Hepatocyte (in vitro differentiated cells): ENCODE results near the gene FAM89B. TPM values are rescaled to one million over a fixed set of nuclear protein-coding genes. Genes with fewer than 3 reads are reported as not detected.

Experiments used
- DNase-seq: peaks from one replicate; pipeline ENCODE4 v3.0.0-alpha.2; 2016; ENCODE audit warnings: low spot score
- H2AFZ ChIP-seq: fragments of 200-600 bp; sonication (generic); 2 replicates; pipeline ENCODE4 v1.6.0; 2016; ENCODE audit warnings: antibody characterized with exemption, mild to moderate bottlenecking
- H3K27ac ChIP-seq: fragments of 200-600 bp; sonication (generic); 2 replicates; pipeline ENCODE4 v1.5.1; 2016; ENCODE audit warnings: mild to moderate bottlenecking
- H3K27me3 ChIP-seq: fragments of 200-600 bp; sonication (generic); 2 replicates; pipeline ENCODE4 v1.6.1; 2016
- H3K36me3 ChIP-seq: fragments of 200-600 bp; sonication (generic); replicated peaks from 2 replicates; pipeline ENCODE4 v1.5.1; 2016; ENCODE audit warnings: low read depth; ENCODE audit not compliant: insufficient read depth
- H3K4me1 ChIP-seq: fragments of 200-600 bp; sonication (generic); 2 replicates; pipeline ENCODE4 v1.5.1; 2016; ENCODE audit warnings: mild to moderate bottlenecking, moderate library complexity; ENCODE audit not compliant: insufficient read depth
- H3K4me2 ChIP-seq: fragments of 200-600 bp; sonication (generic); 2 replicates; pipeline ENCODE4 v1.6.0; 2016
- H3K4me3 ChIP-seq: fragments of 200-600 bp; sonication (generic); 2 replicates; pipeline ENCODE4 v1.5.1; 2016; ENCODE audit warnings: mild to moderate bottlenecking
- H3K79me2 ChIP-seq: fragments of 200-600 bp; sonication (generic); 2 replicates; pipeline ENCODE4 v1.6.0; 2017; ENCODE audit warnings: mild to moderate bottlenecking
- H3K9me2 ChIP-seq: fragments of 200-600 bp; sonication (generic); replicated peaks from 2 replicates; pipeline ENCODE4 v1.6.0; 2017; ENCODE audit warnings: mild to moderate bottlenecking; ENCODE audit not compliant: insufficient read depth
- H3K9me3 ChIP-seq: fragments of 200-600 bp; sonication (generic); 2 replicates; pipeline ENCODE4 v1.5.1; 2016; ENCODE audit warnings: low read depth, mild to moderate bottlenecking
- H4K20me1 ChIP-seq: fragments of 200-600 bp; sonication (generic); 2 replicates; pipeline ENCODE4 v1.6.0; 2016; ENCODE audit warnings: mild to moderate bottlenecking; ENCODE audit not compliant: insufficient read depth, poor library complexity, severe bottlenecking
- CTCF ChIP-seq: fragments of 200-600 bp; sonication (generic); IDR thresholded peaks from 2 replicates; pipeline ENCODE4 v1.5.1; 2016; ENCODE audit warnings: antibody characterized with exemption, mild to moderate bottlenecking; ENCODE audit not compliant: poor library complexity
- EZH2 ChIP-seq: fragments of 200-600 bp; sonication (generic); IDR thresholded peaks from 2 replicates; pipeline ENCODE4 v1.6.1; 2016; ENCODE audit warnings: antibody characterized with exemption, mild to moderate bottlenecking, borderline replicate concordance
- EZH2phosphoT487 ChIP-seq: fragments of 200-600 bp; sonication (generic); IDR thresholded peaks from one replicate; pipeline ENCODE4 v1.6.1; 2018; ENCODE audit warnings: antibody characterized with exemption, mild to moderate bottlenecking, low read depth, moderate library complexity; ENCODE audit not compliant: unreplicated experiment, severe bottlenecking
- WGBS: methylation state at CpG from one replicate; pipeline ENCODE4 v1.1.6; 2016; ENCODE audit warnings: low lambda C conversion rate; ENCODE audit errors: missing lambda C conversion rate; 5-methylcytosine and 5-hydroxymethylcytosine counted together
- polyA plus RNA-seq: library from polyadenylated mRNA; unstranded; fragments of >200 nt; fragmentation: Nextera tagmentation; extraction: Ambion mirVana; gene quantifications from 2 replicates; pipeline ENCODE4 v1.2.1, GENCODE V29; 2016
- total RNA-seq: library from RNA; depleted of rRNA; stranded (reverse); fragments of >200 nt; gene quantifications from 2 replicates; pipeline ENCODE4 v1.2.3, GENCODE V29; 2014

Gene FAM89B
- total and polyA plus RNA-seq, 2 experiments from 2014 or later = 34.1 to 112 TPM

- no peaks in the 10 kb centered on the region for H3K36me3 ChIP-seq
- TF ChIP-seq EZH2 (no peak), CTCF (peak; percentile 47)
- H3K27ac ChIP-seq = no peak overlapping the region
These were observed 21.4 kb downstream of the FAM89B start for GRCh38 chr11:65593518-65594414.

GRCh38 chr11:65595131-65595530 lies 22.8 kb downstream of the FAM89B start:
- Histone ChIP-seq H4K20me1 (no peaks in the 10 kb centered on the region), H2AFZ (no peak overlapping the region)

More at GRCh38 chr11:65593518-65594414, 21.4 kb downstream of the FAM89B start:
- H4K20me1 ChIP-seq = no peaks in the 10 kb centered on the region
- peaks cover 13% of the 10 kb centered on the region for H3K4me1 ChIP-seq
- no peaks in the 10 kb centered on the region for H3K9me3 ChIP-seq
- no peaks in the 10 kb centered on the region for H3K79me2 ChIP-seq
- H3K4me3 ChIP-seq = no peak overlapping the region
- 90% methylated on average over 26 of the region's 26 CpGs for WGBS
- DNase-seq = no peak
- H3K9me2 ChIP-seq = no peaks in the 10 kb centered on the region
- H3K27me3 ChIP-seq = no peaks in the 10 kb centered on the region
- H2AFZ ChIP-seq = no peak overlapping the region
- H3K4me2 ChIP-seq = no peak overlapping the region

DNA sequence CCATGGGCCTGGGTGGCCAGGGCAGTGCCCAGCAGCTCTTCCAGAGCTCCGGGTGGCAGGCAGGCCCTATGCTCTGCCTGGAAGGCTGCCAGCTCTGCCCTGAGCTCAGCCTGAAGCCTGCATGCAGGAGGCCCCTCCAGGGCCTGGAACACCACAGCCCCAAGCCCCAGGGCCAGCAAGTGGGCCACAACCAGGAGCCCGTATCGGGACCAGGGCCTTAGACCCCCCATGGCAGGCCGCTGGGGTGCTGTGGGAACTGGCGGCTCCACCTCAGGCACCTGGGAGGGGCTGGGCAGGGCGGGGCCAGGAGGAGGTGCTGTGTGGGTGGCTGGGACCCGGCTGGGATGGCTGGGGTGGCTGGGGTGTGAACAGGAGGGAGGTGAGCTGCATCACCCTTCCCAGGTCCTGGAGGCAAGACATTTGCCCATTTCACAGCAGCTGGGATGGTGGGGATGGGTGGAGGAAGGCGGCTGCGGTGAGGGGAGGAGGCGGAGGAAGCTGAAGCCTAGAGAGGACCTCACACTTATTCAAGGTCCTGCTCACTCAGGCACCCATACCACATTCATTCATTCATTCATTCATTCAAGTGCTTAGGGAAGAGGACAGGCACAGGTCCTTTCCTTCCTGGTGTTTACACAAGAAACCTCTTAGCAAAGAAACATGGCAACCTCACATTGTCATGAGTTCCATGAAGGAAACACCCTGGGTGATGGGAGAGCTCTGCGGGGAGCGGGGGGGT lies 23.4 kb downstream of the FAM89B start, which contains the start of gene KCNK7:
Gene KCNK7, minus strand, starts transcription at position 258 of the 739 bp plus-strand sequence. Its CDS starts 28 bp downstream, at position 230.
- no peak for DNase-seq
- H3K36me3 ChIP-seq = no peaks in the 10 kb centered on the region
- WGBS = 70% methylated on average over 11 of the region's 12 CpGs
- no peaks in the 10 kb centered on the region for H3K9me3 ChIP-seq
- no peaks in the 10 kb centered on the region for H3K9me2 ChIP-seq
- H2AFZ ChIP-seq = no peak within 1 kb of the TSS
- no peak for TF ChIP-seq EZH2
- TF ChIP-seq EZH2phosphoT487 = no peak
- TF ChIP-seq CTCF = no peak
- H4K20me1 ChIP-seq = no peaks in the 10 kb centered on the region
- H3K4me1 ChIP-seq = peaks cover 13% of the 10 kb centered on the region
- H3K4me3 ChIP-seq = no peak within 1 kb of the TSS
- H3K27ac ChIP-seq = no peak within 1 kb of the TSS
- no peak within 1 kb of the TSS for H3K4me2 ChIP-seq
- no peaks in the 10 kb centered on the region for H3K27me3 ChIP-seq
- H3K79me2 ChIP-seq = no peaks in the 10 kb centered on the region

More at GRCh38 chr11:65595131-65595530, 22.8 kb downstream of the FAM89B start:
- no peaks in the 10 kb centered on the region for H3K9me3 ChIP-seq
- 93% methylated on average over 3 of the region's 3 CpGs for WGBS
- H3K4me1 ChIP-seq = peaks cover 13% of the 10 kb centered on the region
- H3K79me2 ChIP-seq = no peaks in the 10 kb centered on the region
- no peak for TF ChIP-seq EZH2phosphoT487
- no peak for TF ChIP-seq CTCF
- H3K4me2 ChIP-seq = no peak overlapping the region
- no peaks in the 10 kb centered on the region for H3K27me3 ChIP-seq
- no peaks in the 10 kb centered on the region for H3K36me3 ChIP-seq
- no peaks in the 10 kb centered on the region for H3K9me2 ChIP-seq
- no peak overlapping the region for H3K27ac ChIP-seq
- H3K4me3 ChIP-seq = no peak overlapping the region
- DNase-seq = no peak
